Fibroblast of pulmonary artery (primary cell): Measurements from ENCODE around the gene SIPA1L3.
"Not testable (repeated sequence)": the region's sequence is repeated elsewhere in the genome, so short reads cannot be mapped to it uniquely, and the experiment has no call there.

ENCODE experiments used
- DNase-seq: peaks from one replicate; pipeline ENCODE4 v3.0.0-alpha.2; 2010; ENCODE audit warnings: low read depth
- H3K4me3 ChIP-seq: replicated peaks from 2 replicates; pipeline ENCODE4 v1.5.1; 2011; ENCODE audit warnings: low read depth, mild to moderate bottlenecking, control low read depth, low read length, moderate library complexity
- CTCF ChIP-seq: IDR thresholded peaks from 2 replicates; pipeline ENCODE4 v1.5.1; 2011; ENCODE audit warnings: mild to moderate bottlenecking, control low read depth, low read length, inconsistent platforms; ENCODE audit errors: missing control alignments

SIPA1L3 gene

GRCh38 chr19:38068826-38069225, 161.8 kb downstream of the SIPA1L3 start:
- no peak for DNase-seq
- no peak for TF ChIP-seq CTCF
- H3K4me3 ChIP-seq = no peak overlapping the region

- TF ChIP-seq CTCF = no peak
- no peak overlapping the region for H3K4me3 ChIP-seq
- DNase-seq = peak; percentile 60
Measured at GRCh38 chr19:38070573-38070972, 163.6 kb downstream of the SIPA1L3 start.

GRCh38 chr19:38071054-38071453, 164.0 kb downstream of the SIPA1L3 start:
- not testable (repeated sequence) for DNase-seq, H3K4me3 ChIP-seq

GRCh38 chr19:38071647-38072046, 164.6 kb downstream of the SIPA1L3 start:
- no peak overlapping the region for H3K4me3 ChIP-seq
- no peak for DNase-seq
- no peak for TF ChIP-seq CTCF

GRCh38 chr19:38072776-38073750, 166.1 kb downstream of the SIPA1L3 start:
- DNase-seq = peak; percentile 24
- H3K4me3 ChIP-seq = no peak overlapping the region
- no peak for TF ChIP-seq CTCF

GRCh38 chr19:38073841-38074685, 167.1 kb downstream of the SIPA1L3 start:
- DNase-seq = no peak
- H3K4me3 ChIP-seq = no peak overlapping the region
- TF ChIP-seq CTCF = no peak

GRCh38 chr19:38076337-38076736, 169.3 kb downstream of the SIPA1L3 start:
- H3K4me3 ChIP-seq = no peak overlapping the region
- no peak for TF ChIP-seq CTCF
- DNase-seq = no peak
